ENCODE measurements around the gene TBX1.
"Not testable (repeated sequence)": the region's sequence is repeated elsewhere in the genome, so short reads cannot be mapped to it uniquely, and the experiment has no call there.

TBX1 gene

GRCh38 chr22:19788661-19789225 is 28.2 kb downstream of the TBX1 start:
- TF ChIP-seq CTCF (IDR thresholded peaks at IDR 0.05; ENCODE audit: extremely low read depth, insufficient read depth, missing control alignments) = no peak
- DNase-seq (ENCODE audit: low spot score) = no peak
- in situ Hi-C loops (cut with MboI; ENCODE audit: low pct_unique_long_range_greater_than_20kb, low sequenced_read_pairs, unreplicated experiment) = no loop called here

- in situ Hi-C loops (cut with MboI; ENCODE audit: low pct_unique_long_range_greater_than_20kb, low sequenced_read_pairs, unreplicated experiment) = no loop called here
- no peak for DNase-seq (ENCODE audit: low spot score)
- TF ChIP-seq CTCF (IDR thresholded peaks at IDR 0.05; ENCODE audit: extremely low read depth, insufficient read depth, missing control alignments) = no peak
Measured at GRCh38 chr22:19789406-19789805, 28.8 kb downstream of the TBX1 start.

- no peak for DNase-seq (ENCODE audit: low spot score)
- no peak for TF ChIP-seq CTCF (IDR thresholded peaks at IDR 0.05; ENCODE audit: extremely low read depth, insufficient read depth, missing control alignments)
- in situ Hi-C loops (cut with MboI; ENCODE audit: low pct_unique_long_range_greater_than_20kb, low sequenced_read_pairs, unreplicated experiment) = no loop called here
Measured at GRCh38 chr22:19789828-19790227, 29.2 kb downstream of the TBX1 start.

GRCh38 chr22:19791243-19791642 is 30.7 kb downstream of the TBX1 start:
- TF ChIP-seq CTCF (IDR thresholded peaks at IDR 0.05; ENCODE audit: extremely low read depth, insufficient read depth, missing control alignments) = no peak
- in situ Hi-C loops (cut with MboI; ENCODE audit: low pct_unique_long_range_greater_than_20kb, low sequenced_read_pairs, unreplicated experiment) = no loop called here
- no peak for DNase-seq (ENCODE audit: low spot score)

GRCh38 chr22:19791894-19792293 is 31.3 kb downstream of the TBX1 start:
- TF ChIP-seq CTCF (IDR thresholded peaks at IDR 0.05; ENCODE audit: extremely low read depth, insufficient read depth, missing control alignments) = no peak
- no peak for DNase-seq (ENCODE audit: low spot score)
- in situ Hi-C loops (cut with MboI; ENCODE audit: low pct_unique_long_range_greater_than_20kb, low sequenced_read_pairs, unreplicated experiment) = no loop called here

- DNase-seq (ENCODE audit: low spot score); in situ Hi-C loops (cut with MboI; ENCODE audit: low pct_unique_long_range_greater_than_20kb, low sequenced_read_pairs, unreplicated experiment): not testable (repeated sequence)
Measured at GRCh38 chr22:19792383-19792896, 31.9 kb downstream of the TBX1 start.

- no peak for DNase-seq (ENCODE audit: low spot score)
- in situ Hi-C loops (cut with MboI; ENCODE audit: low pct_unique_long_range_greater_than_20kb, low sequenced_read_pairs, unreplicated experiment) = no loop called here
- TF ChIP-seq CTCF (IDR thresholded peaks at IDR 0.05; ENCODE audit: extremely low read depth, insufficient read depth, missing control alignments) = no peak
Measured at GRCh38 chr22:19793161-19793560, 32.6 kb downstream of the TBX1 start.

Measured in GM13977 (cell line).